IMR-90 (cell line): ENCODE data around the gene SLFN12L. TPM values are rescaled to one million over a fixed set of nuclear protein-coding genes. Genes with fewer than 3 reads are reported as not detected.

ENCODE experiments used
- ATAC-seq: fragments of 200-7000 bp; cut with Tn5 transposase; 2 replicates; pipeline ENCODE4 v1.9.1; 2020; ENCODE audit warnings: low read depth, mild to moderate bottlenecking, moderate library complexity
- BruUV-seq: library from RNA; stranded (reverse); fragments of 400-500 nt; replicated peaks from 2 replicates; lab custom pipeline; 2021; lab: Mats Ljungman, UMichigan
- CTCF ChIA-PET: fragments of 300-600 bp; formaldehyde crosslinking; extraction: SDS; loops from one replicate; lab custom pipeline; 2021; ENCODE audit warnings: antibody characterized with exemption; lab: Yijun Ruan, JAX
- POLR2A ChIA-PET: fragments of 300-600 bp; sonication (Branson Sonifier 250); formaldehyde crosslinking; loops from one replicate; lab custom pipeline; 2022; ENCODE audit warnings: antibody characterized with exemption; ENCODE audit not compliant: unreplicated experiment; lab: Charles Lee
- DNase-seq: peaks from one replicate; pipeline ENCODE4 v3.0.0; 2013
- H2AFZ ChIP-seq: replicated peaks from 2 replicates; pipeline ENCODE3; 2013; ENCODE audit warnings: low read length, mild to moderate bottlenecking; ENCODE audit not compliant: poor library complexity
- H2AK5ac ChIP-seq: 2 replicates; pipeline ENCODE4 v1.6.1; 2013; ENCODE audit warnings: low read depth, low read length, inconsistent platforms
- H2AK9ac ChIP-seq: replicated peaks from 2 replicates; pipeline ENCODE3; 2013; ENCODE audit warnings: mild to moderate bottlenecking, low read depth, low read length, moderate library complexity; ENCODE audit not compliant: poor library complexity
- H2BK120ac ChIP-seq: 2 replicates; pipeline ENCODE4 v1.6.1; 2013; ENCODE audit warnings: low read depth, low read length, inconsistent platforms
- H2BK15ac ChIP-seq: 3 replicates; pipeline ENCODE4 v1.6.1; 2013; ENCODE audit warnings: low read depth, low read length, inconsistent platforms
- H2BK20ac ChIP-seq: 2 replicates; pipeline ENCODE4 v1.6.1; 2013; ENCODE audit warnings: low read depth, mild to moderate bottlenecking, inconsistent platforms, low read length, moderate library complexity
- H2BK5ac ChIP-seq: 2 replicates; pipeline ENCODE4 v1.6.1; 2013; ENCODE audit warnings: mild to moderate bottlenecking, low read depth, low read length, inconsistent platforms; ENCODE audit not compliant: poor library complexity, severe bottlenecking
- H3K14ac ChIP-seq: replicated peaks from 2 replicates; pipeline ENCODE4 v1.6.1; 2013; ENCODE audit warnings: low read depth, low read length, inconsistent platforms
- H3K18ac ChIP-seq: 2 replicates; pipeline ENCODE4 v1.6.1; 2013; ENCODE audit warnings: low read depth, low read length, control low read depth
- H3K23ac ChIP-seq: 2 replicates; pipeline ENCODE4 v1.6.1; 2013; ENCODE audit warnings: low read depth, low read length, inconsistent platforms
- H3K27ac ChIP-seq: 2 replicates; pipeline ENCODE4 v1.5.1; 2013; ENCODE audit warnings: mild to moderate bottlenecking, control low read depth, low read length; ENCODE audit not compliant: insufficient read depth
- H3K27me3 ChIP-seq: 2 replicates; pipeline ENCODE4 v1.6.1; 2013; ENCODE audit warnings: low read length; ENCODE audit not compliant: control insufficient read depth, insufficient read depth
- H3K36me3 ChIP-seq: 2 replicates; pipeline ENCODE4 v1.6.1; 2013; ENCODE audit warnings: low read length, mixed read lengths; ENCODE audit not compliant: control insufficient read depth, insufficient read depth
- H3K4ac ChIP-seq: 2 replicates; pipeline ENCODE4 v1.6.1; 2013; ENCODE audit warnings: low read depth, low read length, inconsistent platforms
- H3K4me1 ChIP-seq: 2 replicates; pipeline ENCODE4 v1.6.1; 2013; ENCODE audit warnings: low read length, mixed read lengths; ENCODE audit not compliant: control insufficient read depth, insufficient read depth
- H3K4me2 ChIP-seq: 2 replicates; pipeline ENCODE4 v1.6.1; 2013; ENCODE audit warnings: low read depth, mild to moderate bottlenecking, control low read depth, low read length, moderate library complexity
- H3K4me3 ChIP-seq: 2 replicates; pipeline ENCODE4 v1.5.1; 2013; ENCODE audit warnings: low read depth, mild to moderate bottlenecking, control low read depth, low read length, moderate library complexity; ENCODE audit not compliant: insufficient read depth
- H3K56ac ChIP-seq: 2 replicates; pipeline ENCODE4 v1.6.1; 2013; ENCODE audit warnings: low read length, inconsistent platforms; ENCODE audit not compliant: insufficient read depth; ENCODE audit errors: extremely low read depth
- H3K79me1 ChIP-seq, 2 experiments: 2 replicates each; pipeline ENCODE4 v1.6.1; 2013; ENCODE audit warnings: low read length in 2 of 2, inconsistent platforms in 1 of 2, low read depth in 1 of 2
- H3K9ac ChIP-seq: 2 replicates; pipeline ENCODE4 v1.6.1; 2013; ENCODE audit warnings: low read depth, low read length, control low read depth
- H3K9me1 ChIP-seq: 2 replicates; pipeline ENCODE4 v1.6.1; 2013; ENCODE audit warnings: low read length, inconsistent platforms; ENCODE audit not compliant: insufficient read depth
- H3K9me3 ChIP-seq: 2 replicates; pipeline ENCODE4 v1.6.1; 2013; ENCODE audit warnings: low read length; ENCODE audit not compliant: control insufficient read depth, insufficient read depth
- H4K20me1 ChIP-seq: 2 replicates; pipeline ENCODE4 v1.6.1; 2013; ENCODE audit warnings: low read length, inconsistent platforms; ENCODE audit not compliant: insufficient read depth
- H4K5ac ChIP-seq: 2 replicates; pipeline ENCODE4 v1.6.1; 2013; ENCODE audit warnings: mild to moderate bottlenecking, low read depth, low read length, control low read depth
- H4K8ac ChIP-seq, 2 experiments: 2 replicates each; pipeline ENCODE4 v1.6.1; 2013; ENCODE audit warnings: low read depth in 2 of 2, low read length in 2 of 2, control low read depth in 1 of 2, inconsistent platforms in 1 of 2
- H4K91ac ChIP-seq: 2 replicates; pipeline ENCODE4 v1.6.1; 2013; ENCODE audit warnings: low read depth, low read length, inconsistent platforms; ENCODE audit not compliant: insufficient read depth
- BHLHE40 ChIP-seq: fragments of 150-350 bp; IDR thresholded peaks from 2 replicates; pipeline ENCODE4 v1.6.1; 2016; ENCODE audit warnings: mild to moderate bottlenecking, low read depth, low read length
- CEBPB ChIP-seq: IDR thresholded peaks from 2 replicates; pipeline ENCODE4 v1.6.1; 2012; ENCODE audit warnings: low read depth, low read length, improper control_type of control experiment
- CHD1 ChIP-seq: IDR thresholded peaks from 2 replicates; pipeline ENCODE4 v1.6.1; 2012; ENCODE audit warnings: low read depth, low read length, improper control_type of control experiment
- CTCF ChIP-seq: conservative IDR thresholded peaks from 2 replicates; pipeline ENCODE4 v1.5.1; 2012; ENCODE audit warnings: mild to moderate bottlenecking, low read depth, low read length, improper control_type of control experiment
- ELK1 ChIP-seq: fragments of 150-350 bp; IDR thresholded peaks from 2 replicates; pipeline ENCODE4 v1.6.1; 2016; ENCODE audit warnings: low read depth, mild to moderate bottlenecking, low read length, moderate library complexity, borderline replicate concordance
- FOS ChIP-seq: fragments of 150-350 bp; IDR thresholded peaks from 2 replicates; pipeline ENCODE4 v1.6.1; 2016; ENCODE audit warnings: low read depth, low read length
- MAFK ChIP-seq: IDR thresholded peaks from 2 replicates; pipeline ENCODE4 v1.6.1; 2012; ENCODE audit warnings: low read depth, low read length, improper control_type of control experiment
- MAZ ChIP-seq: IDR thresholded peaks from 2 replicates; pipeline ENCODE4 v1.6.1; 2012; ENCODE audit warnings: low read depth, mild to moderate bottlenecking, low read length, improper control_type of control experiment, moderate library complexity, borderline replicate concordance
- MXI1 ChIP-seq: IDR thresholded peaks from 2 replicates; pipeline ENCODE4 v1.6.1; 2012; ENCODE audit warnings: low read depth, mild to moderate bottlenecking, low read length, moderate library complexity, borderline replicate concordance
- NFE2L2 ChIP-seq: fragments of 150-350 bp; IDR thresholded peaks from 2 replicates; pipeline ENCODE4 v1.6.1; 2016; ENCODE audit warnings: low read depth, mild to moderate bottlenecking, low read length
- POLR2A ChIP-seq: IDR thresholded peaks from 2 replicates; pipeline ENCODE4 v1.6.1; 2012; ENCODE audit warnings: mild to moderate bottlenecking, low read depth, low read length
- RAD21 ChIP-seq: IDR thresholded peaks from 2 replicates; pipeline ENCODE4 v1.6.1; 2012; ENCODE audit warnings: low read length, improper control_type of control experiment
- RCOR1 ChIP-seq: IDR thresholded peaks from 2 replicates; pipeline ENCODE4 v1.6.1; 2012; ENCODE audit warnings: mild to moderate bottlenecking, low read length, improper control_type of control experiment; ENCODE audit not compliant: insufficient replicate concordance
- RFX5 ChIP-seq: IDR thresholded peaks from 2 replicates; pipeline ENCODE4 v1.8.0; 2012; ENCODE audit warnings: low read depth, mild to moderate bottlenecking, low read length, moderate library complexity
- SMC3 ChIP-seq: fragments of 150-350 bp; IDR thresholded peaks from 2 replicates; pipeline ENCODE4 v1.6.1; 2016; ENCODE audit warnings: low read depth, mild to moderate bottlenecking, antibody characterized with exemption, low read length, moderate library complexity
- USF2 ChIP-seq: fragments of 150-350 bp; IDR thresholded peaks from 2 replicates; pipeline ENCODE4 v1.6.1; 2017; ENCODE audit warnings: mild to moderate bottlenecking, antibody characterized with exemption, low read length, low read depth
- WGBS, 2 experiments: methylation state at CpG; one replicate each; pipeline versions ENCODE4 v1.1.5 to v1.1.7; 2013; ENCODE audit warnings: missing lambda C conversion rate in 2 of 2; ENCODE audit not compliant: insufficient read length in 1 of 2; ENCODE audit errors: extremely low coverage in 2 of 2; 5-methylcytosine and 5-hydroxymethylcytosine counted together
- dilution Hi-C: fragments of 300-500 bp; cut with HindIII; formaldehyde crosslinking; loops from one replicate; pipeline ENCODE4 v1.14.3; 2018; ENCODE audit warnings: low sequenced_read_pairs; ENCODE audit not compliant: unreplicated experiment
- in situ Hi-C: fragments of 300-500 bp; cut with MboI; formaldehyde crosslinking; loops from 3 replicates; pipeline ENCODE4 v1.14.3; 2019; ENCODE audit warnings: low sequenced_read_pairs, inconsistent platforms, mixed read lengths
- intact Hi-C: fragments of 100-400 bp; cut with micrococcal nuclease; formaldehyde crosslinking; loops from 2 replicates; pipeline ENCODE4 v1.10.0; 2022
- polyA plus RNA-seq, 3 experiments: library from polyadenylated mRNA; depleted of rRNA; stranded (reverse); fragments of >200 nt; gene quantifications; 2 replicates each; pipeline ENCODE4 v1.2.3, GENCODE V29; 2012; ENCODE audit warnings: low replicate concordance in 1 of 3
- total RNA-seq: library from RNA; depleted of rRNA; stranded (reverse); fragments of >200 nt; gene quantifications from 2 replicates; pipeline ENCODE4 v1.2.3, GENCODE V29; 2012

The SLFN12L gene
- total and polyA plus RNA-seq, 2 of the 4 experiments (the other 2 are of a cell fraction): 0.18 TPM; not detected in 1

GRCh38 chr17:35531160-35531559 lies 6.3 kb downstream of the SLFN12L start:
- H3K9me3 ChIP-seq: no peaks in the 10 kb centered on the region
- dilution Hi-C loops: loop anchor here (25.0 kb wide), 2 partner anchors 219 to 344 kb away; partner anchors contain the start of gene SLC35G3
- no peaks in the 10 kb centered on the region; the same call in 1 of the 2 replicates for H3K27me3 ChIP-seq
- H3K23ac ChIP-seq: no peak overlapping the region
- intact Hi-C loops: loop anchor here (5.0 kb wide), 1 partner anchor 159 kb away; the partner anchor contains the start of gene SLFN11
- ChIA-PET POLR2A (no interaction called here), CTCF (no interaction called here)
- H2AK5ac ChIP-seq: no peak overlapping the region
- H3K4me1 ChIP-seq: no peaks in the 10 kb centered on the region
- WGBS, 2 experiments: no CpG with 5 or more reads among the region's 1 CpG
- no peak overlapping the region for H3K4ac ChIP-seq
- H4K5ac ChIP-seq: no peak overlapping the region
- no peak overlapping the region for H4K91ac ChIP-seq
- H3K4me2 ChIP-seq: no peak overlapping the region
- no peak overlapping the region for H3K4me3 ChIP-seq
- no peak overlapping the region for H2BK15ac ChIP-seq
- H2AFZ ChIP-seq: no peak overlapping the region
- no peak overlapping the region for H2BK20ac ChIP-seq
- H2BK5ac ChIP-seq: no peak overlapping the region
- no peaks in the 10 kb centered on the region for H3K9me1 ChIP-seq
- no peak overlapping the region for H2BK120ac ChIP-seq
- no peaks in the 10 kb centered on the region for H4K20me1 ChIP-seq
- no peak overlapping the region for H3K14ac ChIP-seq
- no peaks in the 10 kb centered on the region for H3K79me1 ChIP-seq
- H3K36me3 ChIP-seq: no peaks in the 10 kb centered on the region
- H3K56ac ChIP-seq: no peak overlapping the region
- no peak overlapping the region for H4K8ac ChIP-seq
- H3K27ac ChIP-seq: no peak overlapping the region
- H3K9ac ChIP-seq: no peak overlapping the region
- in situ Hi-C loops: loop anchor here (25.0 kb wide), 1 partner anchor 1119 kb away; no protein-coding TSS in a partner anchor
- no peak overlapping the region for H3K18ac ChIP-seq
- no peak for DNase-seq
- no peak for TF ChIP-seq CTCF
- no peak for TF ChIP-seq POLR2A
- no peak for TF ChIP-seq MAZ
- no peak for TF ChIP-seq SMC3
- TF ChIP-seq RAD21: no peak
- no peak for TF ChIP-seq NFE2L2
- no peak for TF ChIP-seq ELK1
- TF ChIP-seq CHD1: no peak
- TF ChIP-seq RCOR1: no peak
- TF ChIP-seq BHLHE40: no peak
- no peak for TF ChIP-seq RFX5
- no peak for TF ChIP-seq MXI1
- no peak for TF ChIP-seq MAFK
- TF ChIP-seq FOS: no peak
- no peak for TF ChIP-seq CEBPB
- no peak for TF ChIP-seq USF2
- no peak for ATAC-seq
- H2AK9ac ChIP-seq: no peak overlapping the region
- BruUV-seq: no TSS peak
